ENCODE measurements around the gene TDG. TPM values are rescaled to one million over a fixed set of nuclear protein-coding genes. Genes with fewer than 3 reads are reported as not detected.

The TDG gene
- total and polyA plus RNA-seq, 2 donors from 2014 or later: 9.2 to 17.2 TPM

DNA sequence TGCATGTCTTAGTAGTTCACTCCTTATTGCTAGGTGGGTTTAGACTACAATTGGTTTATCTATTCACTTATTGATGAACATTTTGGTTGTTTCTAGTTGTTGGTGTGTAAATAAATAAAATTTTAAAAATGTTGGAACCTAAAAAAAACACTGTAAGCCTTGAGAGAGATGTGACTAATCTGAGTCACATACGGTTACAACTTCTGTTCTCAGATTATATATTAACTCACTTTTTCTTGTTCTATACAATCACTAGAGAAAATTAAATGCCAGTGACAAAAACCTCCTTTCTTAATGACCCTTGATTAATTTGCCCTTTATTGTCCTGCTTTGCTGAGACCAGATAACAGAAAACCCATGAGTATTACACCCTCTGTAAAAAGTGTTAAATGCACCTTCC is 7.1 kb upstream of the TDG start:
- peaks cover 3 to 8% (median 6%) of the 10 kb centered on the region in 3 donors for H3K36me3 ChIP-seq (ENCODE audit: control insufficient read depth in 2 of 3, insufficient read depth in 3 of 3, low read length in 3 of 3)
- TF ChIP-seq CTCF (IDR thresholded peaks at IDR 0.05; ENCODE audit: borderline replicate concordance, extremely low read depth, insufficient read depth): no peak
- no peak overlapping the region for H3K27ac ChIP-seq (ENCODE audit: low read depth in 2 of 2, low read length in 2 of 2)
- H3K4me3 ChIP-seq (ENCODE audit: low read length in 3 of 3): no peak overlapping the region
- H3K9ac ChIP-seq (ENCODE audit: low read length in 3 of 3): no peak overlapping the region
- H3K27me3 ChIP-seq (ENCODE audit: control insufficient read depth, insufficient read depth, low read length): no peaks in the 10 kb centered on the region
- FAIRE-seq (no peak), DNase-seq (no peak)
- H3K4me1 ChIP-seq (ENCODE audit: control insufficient read depth in 2 of 3, insufficient read depth in 2 of 3, low read depth in 1 of 3, low read length in 3 of 3): peaks cover 7 to 10% (median 8%) of the 10 kb centered on the region in 3 donors
- intact Hi-C loops (cut with DNase I): no loop called here
- no peaks in the 10 kb centered on the region for H3K9me3 ChIP-seq (ENCODE audit: control insufficient read depth in 2 of 3, insufficient read depth in 1 of 3, low read length in 3 of 3)

- Histone ChIP-seq H3K4me1 (ENCODE audit: control insufficient read depth in 2 of 3, insufficient read depth in 2 of 3, low read depth in 1 of 3, low read length in 3 of 3) (peaks cover 5 to 13% (median 10%) of the 10 kb centered on the region in 3 donors), H3K9ac (ENCODE audit: low read length in 3 of 3) (no peak overlapping the region), H3K36me3 (ENCODE audit: control insufficient read depth in 2 of 3, insufficient read depth in 3 of 3, low read length in 3 of 3) (no peaks in the 10 kb centered on the region), H3K27ac (ENCODE audit: low read depth in 2 of 2, low read length in 2 of 2) (no peak overlapping the region), H3K9me3 (ENCODE audit: control insufficient read depth in 2 of 3, insufficient read depth in 1 of 3, low read length in 3 of 3) (no peaks in the 10 kb centered on the region), H3K4me3 (ENCODE audit: low read length in 3 of 3) (no peak overlapping the region), H3K27me3 (ENCODE audit: control insufficient read depth, insufficient read depth, low read length) (no peaks in the 10 kb centered on the region)
- TF ChIP-seq CTCF (IDR thresholded peaks at IDR 0.05; ENCODE audit: borderline replicate concordance, extremely low read depth, insufficient read depth): no peak
- DNase-seq: no peak
- FAIRE-seq: no peak
- intact Hi-C loops (cut with DNase I): no loop called here
Observed at GRCh38 chr12:103960616-103961227, 5.0 kb upstream of the TDG start.

GRCh38 chr12:103962493-103962892 is 3.2 kb upstream of the TDG start:
- H3K9ac ChIP-seq (ENCODE audit: low read length in 3 of 3): no peak overlapping the region
- no peaks in the 10 kb centered on the region for H3K9me3 ChIP-seq (ENCODE audit: control insufficient read depth in 2 of 3, insufficient read depth in 1 of 3, low read length in 3 of 3)
- DNase-seq (peak in 1 of 5 donors; percentile 7), FAIRE-seq (no peak)
- intact Hi-C loops (cut with DNase I): no loop called here
- no peak for TF ChIP-seq CTCF (IDR thresholded peaks at IDR 0.05; ENCODE audit: borderline replicate concordance, extremely low read depth, insufficient read depth)
- no peak overlapping the region for H3K27ac ChIP-seq (ENCODE audit: low read depth in 2 of 2, low read length in 2 of 2)
- no peaks in the 10 kb centered on the region for H3K27me3 ChIP-seq (ENCODE audit: control insufficient read depth, insufficient read depth, low read length)
- H3K36me3 ChIP-seq (ENCODE audit: control insufficient read depth in 2 of 3, insufficient read depth in 3 of 3, low read length in 3 of 3): no peaks in the 10 kb centered on the region
- H3K4me1 ChIP-seq (ENCODE audit: control insufficient read depth in 2 of 3, insufficient read depth in 2 of 3, low read depth in 1 of 3, low read length in 3 of 3): peaks cover 0 to 11% (median 5%) of the 10 kb centered on the region in 3 donors
- H3K4me3 ChIP-seq (ENCODE audit: low read length in 3 of 3): no peak overlapping the region

Data from kidney (tissue), 14 donors.